Endodermal cell (in vitro differentiated cells): ENCODE measurements around the gene GNAT2. TPM values are rescaled to one million over a fixed set of nuclear protein-coding genes. Genes with fewer than 3 reads are reported as not detected.

Source experiments
- DNase-seq: peaks from one replicate; pipeline ENCODE4 v3.0.0-alpha.2; 2017
- H3K27ac ChIP-seq: 2 replicates; pipeline ENCODE4 v1.5.1; 2013; ENCODE audit warnings: mild to moderate bottlenecking, low read depth, low read length, moderate library complexity
- H3K27me3 ChIP-seq: 2 replicates; pipeline ENCODE4 v1.6.1; 2013; ENCODE audit warnings: mild to moderate bottlenecking, low read length, moderate library complexity; ENCODE audit not compliant: insufficient read depth, control insufficient read depth, poor library complexity, severe bottlenecking
- H3K36me3 ChIP-seq: 2 replicates; pipeline ENCODE4 v1.7.0; 2013; ENCODE audit warnings: mild to moderate bottlenecking, low read length, moderate library complexity; ENCODE audit not compliant: control insufficient read depth, insufficient read depth
- H3K4me1 ChIP-seq: one replicate; pipeline ENCODE4 v1.7.0; 2013; ENCODE audit warnings: low read length; ENCODE audit not compliant: control insufficient read depth, insufficient read depth
- H3K4me3 ChIP-seq: 2 replicates; pipeline ENCODE4 v1.5.1; 2013; ENCODE audit warnings: mild to moderate bottlenecking, low read length, moderate library complexity
- H3K9ac ChIP-seq: 2 replicates; pipeline ENCODE4 v1.6.1; 2013; ENCODE audit warnings: mild to moderate bottlenecking, low read length, moderate library complexity; ENCODE audit not compliant: poor library complexity, severe bottlenecking; ENCODE audit errors: extremely low read depth
- H3K9me3 ChIP-seq: 2 replicates; pipeline ENCODE4 v1.6.1; 2013; ENCODE audit warnings: mild to moderate bottlenecking, low read length, moderate library complexity; ENCODE audit not compliant: control insufficient read depth
- H3K27ac Mint-ChIP-seq: 2 replicates; pipeline ENCODE4 v1.8.0; 2020; ENCODE audit warnings: mixed read lengths
- H3K27me3 Mint-ChIP-seq: 2 replicates; pipeline ENCODE4 v1.8.0; 2021; ENCODE audit warnings: mild to moderate bottlenecking, mixed read lengths; ENCODE audit not compliant: insufficient read depth
- H3K36me3 Mint-ChIP-seq: 2 replicates; pipeline ENCODE4 v1.8.0; 2020; ENCODE audit warnings: low read depth, mixed read lengths
- H3K4me1 Mint-ChIP-seq: 2 replicates; pipeline ENCODE4 v1.8.0; 2020; ENCODE audit warnings: mixed read lengths
- H3K4me3 Mint-ChIP-seq: 2 replicates; pipeline ENCODE4 v1.8.0; 2020; ENCODE audit warnings: mild to moderate bottlenecking, moderate library complexity, mixed read lengths
- H3K9me3 Mint-ChIP-seq: 2 replicates; pipeline ENCODE4 v1.8.0; 2020; ENCODE audit warnings: mild to moderate bottlenecking, mixed read lengths
- CTCF ChIP-seq: fragments of 200-600 bp; sonication (generic); conservative IDR thresholded peaks from 2 replicates; pipeline ENCODE4 v1.5.0; 2021; ENCODE audit warnings: antibody characterized with exemption, mild to moderate bottlenecking
- WGBS, 2 experiments: methylation state at CpG; one replicate each; pipeline versions ENCODE4 v1.1.5 to v1.1.7; 2013; ENCODE audit warnings: missing lambda C conversion rate in 2 of 2, mixed read lengths in 1 of 2; ENCODE audit not compliant: insufficient coverage in 1 of 2, insufficient read length in 1 of 2; 5-methylcytosine and 5-hydroxymethylcytosine counted together
- total RNA-seq, 2 donors: library from RNA; stranded (reverse); fragmentation: NEBNext Ultra II Directional in 1 of 2; extraction: Animal tissue kit (Norgen Biotek cat#: 25700) in 1 of 2; gene quantifications; 2 replicates in 1 of 2; 3 replicates in 1 of 2; pipeline ENCODE4 v1.2.1, GENCODE V29; 2021

Gene GNAT2
- total RNA-seq, 2 donors from 2014 or later: not detected

- Histone ChIP-seq H3K4me3 (no peak overlapping the region), H3K9ac (no peak overlapping the region), H3K27me3 (no peaks in the 10 kb centered on the region), H3K4me1 (no peaks in the 10 kb centered on the region), H3K9me3 (no peaks in the 10 kb centered on the region), H3K36me3 (peaks cover 84% of the 10 kb centered on the region), H3K27ac (no peak overlapping the region)
- H3K27me3 Mint-ChIP-seq: no peaks in the 10 kb centered on the region
- 83 to 95% methylated on average over 1 of the region's 1 CpG for WGBS, 2 experiments
- no peak for DNase-seq
- no peak overlapping the region for H3K4me3 Mint-ChIP-seq
- H3K27ac Mint-ChIP-seq: no peak overlapping the region
- no peaks in the 10 kb centered on the region for H3K4me1 Mint-ChIP-seq
- TF ChIP-seq CTCF: no peak
- peaks cover 70% of the 10 kb centered on the region for H3K36me3 Mint-ChIP-seq
- no peaks in the 10 kb centered on the region for H3K9me3 Mint-ChIP-seq
These were observed 34.6 kb downstream of the GNAT2 start for GRCh38 chr1:109584766-109585165.

- Histone ChIP-seq H3K36me3 (peaks cover 84% of the 10 kb centered on the region), H3K4me1 (no peaks in the 10 kb centered on the region), H3K27ac (no peak overlapping the region), H3K9ac (no peak overlapping the region), H3K9me3 (no peaks in the 10 kb centered on the region), H3K27me3 (no peaks in the 10 kb centered on the region), H3K4me3 (no peak overlapping the region)
- peaks cover 67% of the 10 kb centered on the region for H3K36me3 Mint-ChIP-seq
- no peaks in the 10 kb centered on the region for H3K4me1 Mint-ChIP-seq
- DNase-seq: no peak
- TF ChIP-seq CTCF: no peak
- H3K27ac Mint-ChIP-seq: no peak overlapping the region
- H3K27me3 Mint-ChIP-seq: no peaks in the 10 kb centered on the region
- H3K9me3 Mint-ChIP-seq: no peaks in the 10 kb centered on the region
- no peak overlapping the region for H3K4me3 Mint-ChIP-seq
- WGBS, 2 experiments: 83 to 95% methylated on average over 1 to 2 of the region's 2 CpGs
These were observed 37.4 kb downstream of the GNAT2 start for GRCh38 chr1:109582021-109582420.

GRCh38 chr1:109579491-109579890 lies 39.9 kb downstream of the GNAT2 start:
- no peak overlapping the region for H3K27ac ChIP-seq
- WGBS, 2 experiments: 91 to 95% methylated on average over 1 of the region's 1 CpG

More at GRCh38 chr1:109579491-109579890, 39.9 kb downstream of the GNAT2 start:
- Mint-ChIP-seq H3K27ac (no peak overlapping the region), H3K27me3 (no peaks in the 10 kb centered on the region), H3K4me1 (no peaks in the 10 kb centered on the region), H3K9me3 (no peaks in the 10 kb centered on the region), H3K36me3 (peaks cover 69% of the 10 kb centered on the region), H3K4me3 (no peak overlapping the region)
- TF ChIP-seq CTCF: no peak
- H3K27me3 ChIP-seq: no peaks in the 10 kb centered on the region
- H3K4me1 ChIP-seq: no peaks in the 10 kb centered on the region
- H3K36me3 ChIP-seq: peaks cover 81% of the 10 kb centered on the region
- DNase-seq: no peak
- H3K4me3 ChIP-seq: no peak overlapping the region
- no peaks in the 10 kb centered on the region for H3K9me3 ChIP-seq
- H3K9ac ChIP-seq: no peak overlapping the region
